NCI-H187 (cell line): Measurements from ENCODE around the gene LRRC8C.

Experiments
- DNase-seq, 2 experiments: peaks; one replicate each; lab custom pipeline; 2025; lab: John Stamatoyannopoulos, UW

LRRC8C gene

GRCh38 chr1:89763649-89763986, 130.7 kb downstream of the LRRC8C start:
- no peak for DNase-seq

- DNase-seq = no peak
Measured at GRCh38 chr1:89765774-89766173, 132.9 kb downstream of the LRRC8C start.

GRCh38 chr1:89767618-89768017, 134.7 kb downstream of the LRRC8C start:
- no peak for DNase-seq
